K562 (cell line): ENCODE measurements around the gene FBXW11. TPM values are rescaled to one million over a fixed set of nuclear protein-coding genes. Genes with fewer than 3 reads are reported as not detected.

Source experiments
- ATAC-seq: fragments of 200-7000 bp; cut with Tn5 transposase; 3 replicates; pipeline ENCODE4 v1.9.1; 2020; ENCODE audit warnings: moderate library complexity
- BruUV-seq: library from RNA; stranded (reverse); fragments of 400-500 nt; replicated peaks from 2 replicates; lab custom pipeline; 2021; lab: Mats Ljungman, UMichigan
- CTCF ChIA-PET: fragments of 300-600 bp; formaldehyde crosslinking; extraction: SDS; loops from one replicate; lab custom pipeline; 2021; ENCODE audit warnings: low intra/inter-chr PET ratio; lab: Yijun Ruan, JAX
- POLR2A ChIA-PET: fragments of 300-600, 350-650 bp; sonication (Branson Sonifier 250); formaldehyde crosslinking; extraction: SDS; loops from one replicate; lab custom pipeline; 2021; ENCODE audit warnings: antibody characterized with exemption, inconsistent platforms; lab: Yijun Ruan, JAX
- DNase-seq, 4 experiments: peaks; one replicate each; pipeline versions ENCODE4 v3.0.0 to v3.0.0-alpha.2; 2011 to 2018; ENCODE audit warnings: low spot score in 3 of 4, mixed read lengths in 3 of 4; ENCODE audit errors: extremely low read depth in 1 of 4
- FAIRE-seq: peaks from 2 replicates; lab custom pipeline; 2011; peaks lifted over from hg19 to GRCh38; lab: Jason Lieb, UNC
- H2AFZ ChIP-seq: 2 replicates; pipeline ENCODE4 v1.6.0; 2011; ENCODE audit warnings: low read depth, low read length, control low read depth, inconsistent platforms
- H3K27ac ChIP-seq: fragments of 200-600 bp; 3 replicates; pipeline ENCODE4 v1.8.0; 2011; ENCODE audit warnings: low read depth, mild to moderate bottlenecking, control low read depth, inconsistent platforms, low read length, moderate library complexity, mixed read lengths; ENCODE audit errors: extremely low read depth
- H3K27me3 ChIP-seq, 2 experiments: fragments of 300-600 bp in 1 of 2; 2 replicates in 1 of 2; 3 replicates in 1 of 2; pipeline versions ENCODE4 v1.6.0 to v1.8.0; 2011; ENCODE audit warnings: inconsistent platforms in 2 of 2, low read length in 2 of 2, mild to moderate bottlenecking in 1 of 2, mixed read lengths in 1 of 2, moderate library complexity in 1 of 2; ENCODE audit not compliant: control insufficient read depth in 2 of 2, insufficient read depth in 2 of 2
- H3K36me3 ChIP-seq: fragments of 300-600 bp; 3 replicates; pipeline ENCODE4 v1.8.0; 2011; ENCODE audit warnings: mild to moderate bottlenecking, low read length, inconsistent platforms; ENCODE audit not compliant: control insufficient read depth, insufficient read depth
- H3K4me1 ChIP-seq, 2 experiments: fragments of 200-600 bp in 1 of 2; replicated peaks in 1 of 2; 2 replicates in 1 of 2; 3 replicates in 1 of 2; pipeline versions ENCODE4 v1.5.1 to v1.8.0; 2011; ENCODE audit warnings: inconsistent platforms in 2 of 2, low read length in 2 of 2, mild to moderate bottlenecking in 1 of 2, mixed read lengths in 1 of 2, moderate library complexity in 1 of 2; ENCODE audit not compliant: control insufficient read depth in 2 of 2, insufficient read depth in 2 of 2
- H3K4me2 ChIP-seq: 2 replicates; pipeline ENCODE4 v1.6.1; 2011; ENCODE audit warnings: low read length, control low read depth, inconsistent platforms, mixed read lengths; ENCODE audit not compliant: insufficient read depth
- H3K4me3 ChIP-seq: fragments of 200-600 bp; sonication (generic), shearing (Covaris generic); 2 replicates; pipeline ENCODE4 v1.5.1; 2016; ENCODE audit warnings: control low read depth, inconsistent platforms
- H3K79me2 ChIP-seq: fragments of 200-600 bp; 3 replicates; pipeline ENCODE4 v1.8.0; 2011; ENCODE audit warnings: low read length, inconsistent platforms; ENCODE audit not compliant: control insufficient read depth, insufficient read depth
- H3K9ac ChIP-seq, 2 experiments: 2 replicates each; pipeline versions ENCODE4 v1.6.0 to v1.6.1; 2011; ENCODE audit warnings: low read depth in 2 of 2, low read length in 2 of 2, control low read depth in 1 of 2, inconsistent platforms in 1 of 2, mild to moderate bottlenecking in 1 of 2, mixed read lengths in 1 of 2; ENCODE audit not compliant: insufficient read depth in 1 of 2
- H3K9me1 ChIP-seq: one replicate; pipeline ENCODE4 v1.6.0; 2011; ENCODE audit warnings: inconsistent platforms, mild to moderate bottlenecking, low read length, moderate library complexity; ENCODE audit not compliant: control insufficient read depth, insufficient read depth
- H3K9me3 ChIP-seq: replicated peaks from 2 replicates; pipeline ENCODE4 v1.5.1; 2011; ENCODE audit warnings: low read depth, low read length, inconsistent platforms; ENCODE audit not compliant: control insufficient read depth, insufficient read depth
- H4K20me1 ChIP-seq: replicated peaks from 2 replicates; pipeline ENCODE4 v1.6.1; 2011; ENCODE audit warnings: low read length, inconsistent platforms, mixed read lengths; ENCODE audit not compliant: control insufficient read depth, insufficient read depth
- BCL6 ChIP-seq: fragments of 250-450 bp; sonication (Bioruptor Pico); IDR thresholded peaks from 2 replicates; pipeline ENCODE4 v1.4.0; 2020
- BDP1 ChIP-seq: IDR thresholded peaks from 3 replicates; pipeline ENCODE4 v1.6.1; 2011; ENCODE audit not compliant: insufficient read length, insufficient read depth
- MTF1 ChIP-seq: fragments of 250-450 bp; sonication (Bioruptor Pico); IDR thresholded peaks from 2 replicates; pipeline ENCODE4 v1.9.0; 2021; ENCODE audit warnings: moderate library complexity, mild to moderate bottlenecking, inconsistent platforms, borderline replicate concordance
- MYBL2 ChIP-seq, 2 experiments: fragments of 450-650 bp in 1 of 2; sonication (generic) in 1 of 2; formaldehyde crosslinking in 1 of 2; IDR thresholded peaks; 2 replicates each; pipeline versions ENCODE4 v1.6.1 to v1.8.1; 2017 to 2022; ENCODE audit warnings: borderline replicate concordance in 1 of 2, inconsistent platforms in 1 of 2, low read depth in 1 of 2, mild to moderate bottlenecking in 1 of 2, missing genetic modification reagents in 1 of 2, moderate library complexity in 1 of 2
- NEUROD1 ChIP-seq: fragments of 150-350 bp; IDR thresholded peaks from 2 replicates; pipeline ENCODE4 v1.6.1; 2014; ENCODE audit warnings: borderline replicate concordance, low read length, low read depth; ENCODE audit not compliant: partially characterized antibody
- OTX1 ChIP-seq: fragments of 450-650 bp; formaldehyde crosslinking; IDR thresholded peaks from 2 replicates; pipeline ENCODE4 v1.4.0; 2022; ENCODE audit warnings: mild to moderate bottlenecking
- RBM25 ChIP-seq: fragments of 200-400 bp; formaldehyde crosslinking; IDR thresholded peaks from 2 replicates; pipeline ENCODE4 v1.6.1; 2018; ENCODE audit warnings: low read length, low read depth, moderate library complexity; ENCODE audit not compliant: severe bottlenecking
- SP2 ChIP-seq: IDR thresholded peaks from 2 replicates; pipeline ENCODE4 v1.6.1; 2011; ENCODE audit warnings: mild to moderate bottlenecking, low read depth, low read length, moderate library complexity; ENCODE audit not compliant: poor library complexity, severe bottlenecking; ENCODE audit errors: extremely low read depth
- TEAD2 ChIP-seq: fragments of 450-650 bp; IDR thresholded peaks from 2 replicates; pipeline ENCODE4 v1.6.1; 2016; ENCODE audit warnings: missing genetic modification characterization, control low read depth, missing compliant biosample characterization
- ZFPM2 ChIP-seq: fragments of 250-450 bp; sonication (Bioruptor Pico); IDR thresholded peaks from 2 replicates; pipeline ENCODE4 v1.5.1; 2022; ENCODE audit warnings: mild to moderate bottlenecking
- WGBS: fragments of 100-300 bp; shearing (Covaris generic); methylation state at CpG from one replicate; pipeline ENCODE4 v1.1.6; 2016; ENCODE audit warnings: low coverage, mixed read lengths; ENCODE audit not compliant: insufficient coverage; ENCODE audit errors: missing lambda C conversion rate; 5-methylcytosine and 5-hydroxymethylcytosine counted together
- in situ Hi-C: fragments of 300-500 bp; cut with MboI; formaldehyde crosslinking; loops from 4 replicates; pipeline ENCODE4 v1.15.0; 2018; ENCODE audit warnings: inconsistent platforms, mixed read lengths
- intact Hi-C: fragments of 100-400 bp; cut with micrococcal nuclease; formaldehyde crosslinking; loops from 2 replicates; pipeline ENCODE4 v1.14.2; 2022
- polyA plus RNA-seq, 8 experiments: library from polyadenylated mRNA; depleted of rRNA in 4 of 8; stranded (reverse) in 5 of 8; unstranded in 3 of 8; fragments of >200 nt; fragmentation: Nextera tagmentation in 2 of 8; fragmentation: Illumina TruSeq in 1 of 8; extraction: Ambion mirVana in 2 of 8; extraction: Trizol in 1 of 8; gene quantifications; 2 replicates each; pipeline versions ENCODE4 v1.2.1 to v1.2.3, GENCODE V29; 2011 to 2014; ENCODE audit warnings: inconsistent platforms in 1 of 8, missing spikeins in 1 of 8
- total RNA-seq, 7 experiments: library from RNA; depleted of rRNA in 6 of 7; stranded (reverse); fragments of >200 nt in 6 of 7; fragmentation: Illumina TruSeq in 2 of 7; extraction: Trizol in 2 of 7; gene quantifications; 2 replicates each; pipeline versions ENCODE4 v1.2.1 to v1.2.3, GENCODE V29; 2011 to 2021; ENCODE audit warnings: low replicate concordance in 1 of 7
- TF ChIP-seq, protein P1 (sequence below): fragments of 450-650 bp; IDR thresholded peaks from 2 replicates; pipeline ENCODE4 v1.6.1; 2016; ENCODE audit warnings: missing biosample characterization, missing genetic modification characterization
- TF ChIP-seq, protein P2 (sequence below): fragments of 250-450 bp; sonication (Bioruptor Pico); IDR thresholded peaks from 2 replicates; pipeline ENCODE4 v1.5.0; 2021; ENCODE audit warnings: mild to moderate bottlenecking, borderline replicate concordance

The FBXW11 gene
- total and polyA plus RNA-seq, 9 of the 15 experiments (the other 6 are each of a cell fraction or from before 2014, with no cell fraction given) = 3.0 to 28.6 (median 23.6) TPM

DNA sequence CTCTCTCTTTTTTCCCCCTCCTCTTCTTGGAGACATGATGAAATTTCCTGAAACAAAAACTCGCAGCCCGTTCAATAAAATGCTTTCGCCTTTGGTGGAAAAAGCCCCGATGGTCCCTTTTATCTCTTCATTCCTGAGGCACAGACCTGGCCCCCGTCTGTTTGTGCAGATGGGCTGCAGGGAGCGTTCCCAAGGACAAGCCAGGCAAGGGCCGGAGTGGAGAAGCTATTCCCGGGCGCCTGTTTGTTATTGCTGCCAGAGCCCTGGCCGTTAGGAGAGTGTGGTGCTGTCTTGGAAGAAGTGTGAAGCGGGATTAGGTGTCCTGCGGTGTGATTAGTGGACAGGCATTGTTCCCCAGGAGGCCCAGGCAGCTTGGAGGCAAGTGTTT is 149.0 kb downstream of the FBXW11 start:
- no TSS peak for BruUV-seq
- Histone ChIP-seq H4K20me1 (no peaks in the 10 kb centered on the region), H3K4me1 (peaks cover 0 to 3% of the 10 kb centered on the region in 2 experiments; a peak in 3 of 5 replicates), H3K9me3 (no peaks in the 10 kb centered on the region), H3K27ac (no peak overlapping the region), H3K4me3 (no peak overlapping the region), H3K9ac (no peak overlapping the region), H3K27me3 (no peaks in the 10 kb centered on the region), H3K36me3 (no peaks in the 10 kb centered on the region), H2AFZ (no peak overlapping the region), H3K79me2 (no peaks in the 10 kb centered on the region), H3K4me2 (no peak overlapping the region), H3K9me1 (no peaks in the 10 kb centered on the region)
- FAIRE-seq (no peak), ATAC-seq (no peak), DNase-seq (no peak)
- 62% methylated on average over 11 of the region's 12 CpGs for WGBS
- ChIA-PET CTCF (no interaction called here), POLR2A (no interaction called here)
- in situ Hi-C loops = no loop called here
- intact Hi-C loops = no loop called here
- no peak for TF ChIP-seq ZFPM2 (CRISPR knock-in tag)
- TF ChIP-seq OTX1 (CRISPR knock-in tag) = no peak
- TF ChIP-seq SP2 = no peak
- TF ChIP-seq, protein P1, sequence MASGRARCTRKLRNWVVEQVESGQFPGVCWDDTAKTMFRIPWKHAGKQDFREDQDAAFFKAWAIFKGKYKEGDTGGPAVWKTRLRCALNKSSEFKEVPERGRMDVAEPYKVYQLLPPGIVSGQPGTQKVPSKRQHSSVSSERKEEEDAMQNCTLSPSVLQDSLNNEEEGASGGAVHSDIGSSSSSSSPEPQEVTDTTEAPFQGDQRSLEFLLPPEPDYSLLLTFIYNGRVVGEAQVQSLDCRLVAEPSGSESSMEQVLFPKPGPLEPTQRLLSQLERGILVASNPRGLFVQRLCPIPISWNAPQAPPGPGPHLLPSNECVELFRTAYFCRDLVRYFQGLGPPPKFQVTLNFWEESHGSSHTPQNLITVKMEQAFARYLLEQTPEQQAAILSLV = no peak
- TF ChIP-seq TEAD2 (tag) = no peak
- TF ChIP-seq, protein P2, sequence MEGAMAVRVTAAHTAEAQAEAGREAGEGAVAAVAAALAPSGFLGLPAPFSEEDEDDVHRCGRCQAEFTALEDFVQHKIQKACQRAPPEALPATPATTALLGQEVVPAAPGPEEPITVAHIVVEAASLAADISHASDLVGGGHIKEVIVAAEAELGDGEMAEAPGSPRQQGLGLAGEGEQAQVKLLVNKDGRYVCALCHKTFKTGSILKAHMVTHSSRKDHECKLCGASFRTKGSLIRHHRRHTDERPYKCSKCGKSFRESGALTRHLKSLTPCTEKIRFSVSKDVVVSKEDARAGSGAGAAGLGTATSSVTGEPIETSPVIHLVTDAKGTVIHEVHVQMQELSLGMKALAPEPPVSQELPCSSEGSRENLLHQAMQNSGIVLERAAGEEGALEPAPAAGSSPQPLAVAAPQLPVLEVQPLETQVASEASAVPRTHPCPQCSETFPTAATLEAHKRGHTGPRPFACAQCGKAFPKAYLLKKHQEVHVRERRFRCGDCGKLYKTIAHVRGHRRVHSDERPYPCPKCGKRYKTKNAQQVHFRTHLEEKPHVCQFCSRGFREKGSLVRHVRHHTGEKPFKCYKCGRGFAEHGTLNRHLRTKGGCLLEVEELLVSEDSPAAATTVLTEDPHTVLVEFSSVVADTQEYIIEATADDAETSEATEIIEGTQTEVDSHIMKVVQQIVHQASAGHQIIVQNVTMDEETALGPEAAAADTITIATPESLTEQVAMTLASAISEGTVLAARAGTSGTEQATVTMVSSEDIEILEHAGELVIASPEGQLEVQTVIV (CRISPR knock-in tag) = no peak
- TF ChIP-seq MYBL2 (IDR thresholded peaks at IDR 0.05; ENCODE audit: low read depth) = no peak
- no peak for TF ChIP-seq MYBL2 (CRISPR knock-in tag; IDR thresholded peaks at IDR 0.05; ENCODE audit: borderline replicate concordance)
- TF ChIP-seq NEUROD1 = no peak
- TF ChIP-seq BCL6 (CRISPR knock-in tag) = no peak
- TF ChIP-seq MTF1 (CRISPR knock-in tag) = no peak
- no peak for TF ChIP-seq RBM25
- TF ChIP-seq BDP1 = no peak
